IMR-90 (cell line): Measurements from ENCODE around the gene NOS1.

Experiments used
- BHLHE40 ChIP-seq: fragments of 150-350 bp; IDR thresholded peaks from 2 replicates; pipeline ENCODE4 v1.6.1; 2016; ENCODE audit warnings: mild to moderate bottlenecking, low read depth, low read length
- CHD1 ChIP-seq: IDR thresholded peaks from 2 replicates; pipeline ENCODE4 v1.6.1; 2012; ENCODE audit warnings: low read depth, low read length, improper control_type of control experiment
- CTCF ChIP-seq: conservative IDR thresholded peaks from 2 replicates; pipeline ENCODE4 v1.5.1; 2012; ENCODE audit warnings: mild to moderate bottlenecking, low read depth, low read length, improper control_type of control experiment
- FOS ChIP-seq: fragments of 150-350 bp; IDR thresholded peaks from 2 replicates; pipeline ENCODE4 v1.6.1; 2016; ENCODE audit warnings: low read depth, low read length
- MXI1 ChIP-seq: IDR thresholded peaks from 2 replicates; pipeline ENCODE4 v1.6.1; 2012; ENCODE audit warnings: low read depth, mild to moderate bottlenecking, low read length, moderate library complexity, borderline replicate concordance
- POLR2A ChIP-seq: IDR thresholded peaks from 2 replicates; pipeline ENCODE4 v1.6.1; 2012; ENCODE audit warnings: mild to moderate bottlenecking, low read depth, low read length
- RAD21 ChIP-seq: IDR thresholded peaks from 2 replicates; pipeline ENCODE4 v1.6.1; 2012; ENCODE audit warnings: low read length, improper control_type of control experiment
- RCOR1 ChIP-seq: IDR thresholded peaks from 2 replicates; pipeline ENCODE4 v1.6.1; 2012; ENCODE audit warnings: mild to moderate bottlenecking, low read length, improper control_type of control experiment; ENCODE audit not compliant: insufficient replicate concordance
- RFX5 ChIP-seq: IDR thresholded peaks from 2 replicates; pipeline ENCODE4 v1.8.0; 2012; ENCODE audit warnings: low read depth, mild to moderate bottlenecking, low read length, moderate library complexity
- SMC3 ChIP-seq: fragments of 150-350 bp; IDR thresholded peaks from 2 replicates; pipeline ENCODE4 v1.6.1; 2016; ENCODE audit warnings: low read depth, mild to moderate bottlenecking, antibody characterized with exemption, low read length, moderate library complexity
- TF ChIP-seq, protein P1 (sequence below): fragments of 150-350 bp; IDR thresholded peaks from 2 replicates; pipeline ENCODE4 v1.6.1; 2016; ENCODE audit warnings: low read depth, mild to moderate bottlenecking, low read length, moderate library complexity, borderline replicate concordance

GRCh38 chr12:117158911-117159553, 202.4 kb downstream of the NOS1 start:
- TF ChIP-seq POLR2A (no peak), CHD1 (no peak), MXI1 (no peak), CTCF (no peak), RCOR1 (no peak), BHLHE40 (no peak), SMC3 (no peak), RAD21 (no peak), FOS (no peak), RFX5 (no peak)
- TF ChIP-seq, protein P1, sequence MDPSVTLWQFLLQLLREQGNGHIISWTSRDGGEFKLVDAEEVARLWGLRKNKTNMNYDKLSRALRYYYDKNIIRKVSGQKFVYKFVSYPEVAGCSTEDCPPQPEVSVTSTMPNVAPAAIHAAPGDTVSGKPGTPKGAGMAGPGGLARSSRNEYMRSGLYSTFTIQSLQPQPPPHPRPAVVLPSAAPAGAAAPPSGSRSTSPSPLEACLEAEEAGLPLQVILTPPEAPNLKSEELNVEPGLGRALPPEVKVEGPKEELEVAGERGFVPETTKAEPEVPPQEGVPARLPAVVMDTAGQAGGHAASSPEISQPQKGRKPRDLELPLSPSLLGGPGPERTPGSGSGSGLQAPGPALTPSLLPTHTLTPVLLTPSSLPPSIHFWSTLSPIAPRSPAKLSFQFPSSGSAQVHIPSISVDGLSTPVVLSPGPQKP: no peak
